ENCODE data around the gene GLIS1.

- TF ChIP-seq CTCF (IDR thresholded peaks at IDR 0.05) (no peak), POLR2A (IDR thresholded peaks at IDR 0.05) (no peak), POLR2AphosphoS5 (IDR thresholded peaks at IDR 0.05; ENCODE audit: insufficient read depth in 1 of 2, low read depth in 1 of 2) (no peak)
These were observed 220.2 kb downstream of the GLIS1 start for GRCh38 chr1:53518775-53519174.

Measured in vagina (tissue), 2 donors.